HG03196 (cell line): Measurements from ENCODE around the gene SLC44A1.
A peak's percentile ranks its signal among the peaks of the same experiment; 100 is the strongest.

Experiments
- ATAC-seq: cut with Tn5 transposase; IDR thresholded peaks from one replicate; pipeline ENCODE4 v1.9.1; 2021; ENCODE audit not compliant: unreplicated experiment

Gene SLC44A1

GRCh38 chr9:105376893-105377292, 132.4 kb downstream of the SLC44A1 start:
- no peak for ATAC-seq

- peak; percentile 98 for ATAC-seq
Observed at GRCh38 chr9:105385381-105385985, 141.0 kb downstream of the SLC44A1 start.

DNA sequence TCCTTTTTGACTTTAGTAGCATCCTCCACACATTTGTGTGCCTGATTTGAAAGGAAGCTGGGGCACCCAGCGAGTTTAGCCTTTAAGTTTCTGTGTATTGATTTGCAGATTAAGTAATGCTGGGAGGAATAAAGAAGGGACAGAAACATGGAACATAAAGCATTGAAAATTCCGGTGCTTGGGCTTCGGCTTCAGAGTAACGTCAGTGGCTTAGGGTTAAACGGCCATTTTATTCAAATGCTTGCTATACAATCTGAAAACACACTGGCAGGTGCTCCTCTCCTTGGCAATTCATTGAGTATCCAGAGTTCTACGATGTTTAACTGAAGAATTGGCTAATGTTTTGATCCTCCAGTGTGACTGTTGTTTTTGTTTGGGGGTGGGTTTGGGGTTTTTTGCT, 145.3 kb downstream of the SLC44A1 start:
- no peak for ATAC-seq

- ATAC-seq = no peak
Observed at GRCh38 chr9:105390871-105391270, 146.4 kb downstream of the SLC44A1 start.

- no peak for ATAC-seq
Observed at GRCh38 chr9:105391288-105391687, 146.8 kb downstream of the SLC44A1 start.

- no peak for ATAC-seq
Observed at GRCh38 chr9:105392531-105392930, 148.1 kb downstream of the SLC44A1 start.

DNA sequence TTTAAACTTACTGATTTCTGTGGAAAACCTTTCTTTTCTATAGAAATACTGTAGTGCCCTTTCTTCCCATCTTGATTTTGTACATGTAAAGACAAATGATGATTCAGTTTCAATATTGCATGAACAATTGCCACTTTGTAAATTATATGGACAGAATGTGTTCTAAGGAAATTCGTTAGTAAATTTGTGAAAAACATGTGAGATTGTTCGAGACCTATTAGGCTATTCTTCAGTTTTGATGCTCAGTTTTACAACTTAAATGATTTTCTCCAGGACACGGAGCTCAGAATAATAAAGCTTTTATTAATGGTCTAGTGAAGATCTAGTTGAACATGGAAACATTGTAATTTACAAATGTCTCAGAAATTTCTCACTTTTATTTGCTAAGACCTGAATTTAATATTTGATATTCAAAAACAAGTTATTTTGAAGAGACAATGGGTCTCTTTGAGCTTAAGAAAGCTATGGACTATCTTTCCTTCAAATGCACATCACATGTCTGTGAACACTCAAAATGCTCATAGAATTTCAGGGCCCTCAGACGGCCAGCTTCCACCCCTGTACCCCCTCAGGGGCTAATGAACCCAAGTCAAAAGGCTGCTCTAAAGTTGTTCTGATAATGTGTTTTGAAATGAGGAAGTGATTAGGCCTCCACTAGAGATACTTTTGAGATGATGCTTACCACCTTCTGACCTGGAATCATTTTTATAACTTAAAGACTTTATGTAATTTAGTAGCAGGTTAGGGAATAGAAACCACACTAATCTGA, 149.3 kb downstream of the SLC44A1 start:
- ATAC-seq = no peak

DNA sequence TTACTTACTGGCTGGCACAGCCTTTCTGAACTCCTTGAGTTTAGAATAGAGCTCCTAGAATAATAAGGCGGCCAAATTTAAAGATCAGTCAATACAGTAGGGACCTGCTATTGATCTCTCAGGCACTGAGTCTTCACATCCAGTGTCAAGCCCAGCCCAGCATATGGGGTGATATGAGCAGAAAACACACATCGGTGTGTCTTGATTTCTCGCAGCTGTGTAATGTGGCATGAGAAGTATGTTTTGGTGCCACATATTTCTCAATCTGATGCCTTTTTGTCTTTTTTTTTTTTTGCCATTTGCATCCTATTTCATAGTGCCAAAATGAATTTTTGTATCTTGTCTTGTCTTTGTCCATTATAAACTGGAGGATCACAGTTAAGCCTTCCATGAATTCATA, 152.0 kb downstream of the SLC44A1 start:
- no peak for ATAC-seq

GRCh38 chr9:105396901-105397300, 152.4 kb downstream of the SLC44A1 start:
- no peak for ATAC-seq

- no peak for ATAC-seq
Observed at GRCh38 chr9:105399117-105399516, 154.7 kb downstream of the SLC44A1 start.

- ATAC-seq = no peak
Observed at GRCh38 chr9:105401651-105402050, 157.2 kb downstream of the SLC44A1 start.

GRCh38 chr9:105403552-105404248, 159.2 kb downstream of the SLC44A1 start:
- no peak for ATAC-seq

DNA sequence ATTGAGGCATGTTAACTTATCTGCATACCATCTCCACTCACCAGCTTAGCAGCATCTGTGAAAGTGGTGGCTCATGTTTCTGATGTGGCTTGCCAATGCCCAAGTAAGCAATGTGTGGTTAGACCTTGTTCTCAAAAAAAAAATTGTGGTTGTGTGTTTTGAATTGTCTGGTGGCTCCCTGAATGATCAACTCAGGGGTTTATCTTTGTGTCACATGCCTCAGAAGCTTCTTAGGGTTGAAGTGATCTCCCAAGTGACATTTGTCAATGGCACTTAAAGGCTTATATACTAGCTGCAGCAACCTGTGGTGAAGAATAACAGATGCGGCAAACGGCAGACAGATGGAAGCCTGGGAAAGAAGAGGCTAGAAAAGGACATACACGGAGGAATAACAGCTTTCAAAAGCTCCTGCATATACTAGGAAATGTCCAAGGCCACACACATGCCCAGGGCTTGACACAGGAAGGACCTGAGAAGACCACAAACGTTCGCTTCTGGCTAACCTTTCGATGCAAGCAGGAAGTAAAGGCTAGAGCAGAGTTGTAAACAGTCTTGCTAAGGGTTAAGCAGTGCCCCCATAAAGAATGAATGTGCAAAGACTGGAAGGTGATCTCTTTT, 161.2 kb downstream of the SLC44A1 start:
- ATAC-seq = peak; percentile 97

GRCh38 chr9:105406369-105406768, 161.9 kb downstream of the SLC44A1 start:
- no peak for ATAC-seq

DNA sequence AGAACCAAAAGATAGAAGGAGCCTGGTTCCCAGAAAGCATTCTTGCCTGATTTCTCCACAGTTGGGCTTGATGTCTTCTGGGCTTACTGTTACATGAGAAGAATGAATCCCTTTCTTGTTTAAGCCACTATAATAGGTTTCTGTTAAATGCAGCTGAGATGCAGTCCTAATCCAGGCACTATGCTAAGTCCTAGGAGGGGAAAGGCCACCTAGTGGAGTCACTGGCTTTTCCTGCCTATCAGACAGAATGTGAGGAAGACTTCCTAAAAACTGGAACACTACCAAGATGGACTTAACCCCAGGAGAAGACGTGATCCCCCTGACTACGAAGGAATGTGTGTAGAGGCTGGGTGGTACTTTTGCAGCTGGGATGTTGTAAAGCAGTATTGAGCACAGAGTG, 169.1 kb downstream of the SLC44A1 start:
- ATAC-seq = no peak

DNA sequence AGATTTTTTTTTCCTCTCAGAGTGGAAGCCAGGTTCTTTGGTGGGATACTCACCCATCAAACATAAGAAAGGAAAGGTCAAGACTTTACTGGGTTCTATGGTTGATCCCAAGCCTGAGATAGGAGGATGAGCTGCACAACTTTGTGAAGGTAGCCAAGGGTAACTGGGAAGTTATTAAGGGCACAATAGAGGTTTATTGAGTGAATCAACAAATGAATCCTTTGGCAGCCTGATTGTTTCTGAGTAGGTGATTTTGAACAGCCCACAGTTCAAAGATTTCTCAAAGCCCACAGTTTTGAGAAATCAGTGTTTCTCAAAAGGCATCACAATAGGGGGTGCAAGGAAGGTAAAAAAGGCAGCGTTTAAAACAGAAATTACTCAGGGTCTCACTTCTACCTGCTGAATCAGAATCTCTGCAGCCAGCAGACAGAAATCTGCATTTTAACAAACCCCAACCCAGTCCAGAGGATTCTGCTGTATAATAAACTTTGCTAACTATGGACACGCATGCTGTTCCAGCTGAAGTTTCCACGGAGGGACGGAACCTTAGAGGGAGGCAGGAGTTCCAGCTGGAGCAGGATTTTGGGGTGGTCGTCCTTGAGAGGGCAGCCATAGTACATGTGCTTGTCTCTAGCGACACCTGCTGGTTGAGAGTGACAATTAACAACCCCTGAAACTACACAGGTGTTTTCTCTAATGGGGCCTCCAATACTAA, 170.7 kb downstream of the SLC44A1 start:
- peak; percentile 55 for ATAC-seq

DNA sequence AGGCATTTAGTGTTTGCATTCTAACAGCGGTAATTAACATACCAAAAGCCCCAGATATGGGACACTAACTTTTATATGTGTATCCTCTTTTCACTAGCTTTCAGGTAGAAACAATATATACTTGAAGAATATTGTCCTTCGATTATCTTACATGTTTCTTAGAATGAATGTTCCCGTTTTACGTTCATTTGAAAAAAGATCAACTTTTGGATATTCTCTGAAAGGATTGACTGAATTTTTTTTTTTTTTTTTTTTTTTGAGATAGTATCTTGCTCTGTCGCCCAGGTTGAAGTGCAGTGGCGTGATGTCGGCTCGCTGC, 171.2 kb downstream of the SLC44A1 start:
- no peak for ATAC-seq

GRCh38 chr9:105416840-105417239, 172.4 kb downstream of the SLC44A1 start:
- peak; percentile 47 for ATAC-seq

- no peak for ATAC-seq
Observed at GRCh38 chr9:105418588-105419500, 174.4 kb downstream of the SLC44A1 start.
